Panc1 (cell line): ENCODE measurements around the gene CUX1. TPM values are rescaled to one million over a fixed set of nuclear protein-coding genes. Genes with fewer than 3 reads are reported as not detected.

Experiments used
- ATAC-seq: fragments of 200-7000 bp; cut with Tn5 transposase; 2 replicates; pipeline ENCODE4 v1.9.1; 2020; ENCODE audit warnings: mild to moderate bottlenecking, moderate library complexity
- BruUV-seq: library from RNA; stranded (reverse); fragments of 400-500 nt; replicated peaks from 2 replicates; lab custom pipeline; 2021; lab: Mats Ljungman, UMichigan
- CTCF ChIA-PET: fragments of 300-600 bp; sonication (Branson Sonifier 250); formaldehyde crosslinking; loops from one replicate; lab custom pipeline; 2022; ENCODE audit warnings: antibody characterized with exemption; lab: Charles Lee
- POLR2A ChIA-PET: fragments of 300-600 bp; sonication (Branson Sonifier 250); formaldehyde crosslinking; loops from one replicate; lab custom pipeline; 2022; ENCODE audit warnings: antibody characterized with exemption; lab: Charles Lee
- DNase-seq: peaks from one replicate; pipeline ENCODE4 v3.0.0-alpha.2; 2010; ENCODE audit warnings: low read depth, low spot score
- H3K27ac ChIP-seq: 2 replicates; pipeline ENCODE4 v1.5.1; 2011; ENCODE audit warnings: mild to moderate bottlenecking, low read length, inconsistent platforms
- H3K27me3 ChIP-seq: fragments of 200-500 bp; sonication (Bioruptor generic); 2 replicates; pipeline ENCODE4 v1.6.0; 2014; ENCODE audit warnings: low read length, inconsistent platforms; ENCODE audit not compliant: control insufficient read depth, insufficient read depth
- H3K36me3 ChIP-seq: fragments of 200-500 bp; sonication (Bioruptor generic); 2 replicates; pipeline ENCODE4 v1.5.1; 2014; ENCODE audit warnings: inconsistent platforms, mild to moderate bottlenecking, low read length, moderate library complexity; ENCODE audit not compliant: control insufficient read depth, insufficient read depth
- H3K4me1 ChIP-seq: 2 replicates; pipeline ENCODE4 v1.5.1; 2011; ENCODE audit warnings: inconsistent platforms, mild to moderate bottlenecking, low read length, moderate library complexity; ENCODE audit not compliant: control insufficient read depth, insufficient read depth
- H3K4me3 ChIP-seq, 2 experiments: 2 replicates each; pipeline ENCODE4 v1.5.1; 2011 to 2012; ENCODE audit warnings: low read depth in 2 of 2, low read length in 2 of 2, mild to moderate bottlenecking in 2 of 2, inconsistent platforms in 1 of 2, moderate library complexity in 1 of 2
- H3K9me3 ChIP-seq: fragments of 200-500 bp; sonication (Bioruptor generic); 2 replicates; pipeline ENCODE4 v1.5.1; 2014; ENCODE audit warnings: low read depth, mild to moderate bottlenecking, inconsistent platforms, low read length, moderate library complexity; ENCODE audit not compliant: control insufficient read depth, insufficient read depth
- POLR2AphosphoS5 ChIP-seq: IDR thresholded peaks from 2 replicates; pipeline ENCODE4 v1.6.1; 2012; ENCODE audit warnings: mild to moderate bottlenecking, low read depth, low read length, moderate library complexity
- SIN3A ChIP-seq: IDR thresholded peaks from 2 replicates; pipeline ENCODE4 v1.6.1; 2012; ENCODE audit warnings: low read depth, mild to moderate bottlenecking, low read length, moderate library complexity, borderline replicate concordance; ENCODE audit not compliant: insufficient read depth
- TCF7L2 ChIP-seq: IDR thresholded peaks from 2 replicates; pipeline ENCODE4 v1.6.1; 2011; ENCODE audit warnings: mild to moderate bottlenecking, low read depth, low read length, inconsistent platforms
- in situ Hi-C: cut with HindIII; loops from 2 replicates; pipeline ENCODE4 v1.10.0; 2016; ENCODE audit warnings: low sequenced_read_pairs, low pct_unique_long_range_greater_than_20kb
- intact Hi-C: fragments of 100-400 bp; cut with micrococcal nuclease; formaldehyde crosslinking; loops from one replicate; pipeline ENCODE4 v1.10.0; 2022; ENCODE audit not compliant: unreplicated experiment
- total RNA-seq: library from RNA; stranded (reverse); gene quantifications from one replicate; pipeline ENCODE4 v1.2.1, GENCODE V29; 2021; ENCODE audit not compliant: unreplicated experiment
- TF ChIP-seq, protein P1 (sequence below): fragments of 450-650 bp; IDR thresholded peaks from 2 replicates; pipeline ENCODE4 v1.5.1; 2017; ENCODE audit warnings: mild to moderate bottlenecking
- TF ChIP-seq, protein P2 (sequence below), 2 experiments: IDR thresholded peaks; 2 replicates each; pipeline ENCODE4 v1.6.1; 2011 to 2012; ENCODE audit warnings: low read depth in 2 of 2, control low read depth in 1 of 2, low read length in 1 of 2, mild to moderate bottlenecking in 1 of 2, moderate library complexity in 1 of 2; ENCODE audit not compliant: insufficient read depth in 1 of 2

CUX1 gene
- total RNA-seq, 1 experiment from 2014 or later: 50.9 TPM

DNA sequence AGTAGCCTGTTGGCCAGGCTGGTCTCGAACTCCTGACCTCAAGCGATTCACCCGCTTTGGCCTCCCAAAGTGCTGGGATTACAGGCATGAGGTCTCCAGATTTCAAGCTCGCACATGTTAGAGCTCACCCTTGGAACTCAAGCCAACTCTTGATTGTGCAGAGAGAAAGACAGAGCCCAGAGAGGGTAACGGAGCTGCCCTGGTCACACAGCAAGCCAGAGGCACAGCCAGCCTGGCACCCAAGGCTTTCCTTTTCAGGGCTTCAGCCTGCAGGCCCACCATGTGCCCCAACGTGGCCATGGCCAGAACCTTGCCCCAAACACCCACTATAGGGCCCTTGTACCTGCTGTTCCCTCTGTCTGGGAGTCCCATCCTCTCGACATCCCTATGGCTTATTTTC is 49.1 kb upstream of the CUX1 start:
- Histone ChIP-seq H3K9me3 (no peaks in the 10 kb centered on the region), H3K4me1 (no peaks in the 10 kb centered on the region), H3K27ac (no peak overlapping the region), H3K36me3 (no peaks in the 10 kb centered on the region), H3K27me3 (no peaks in the 10 kb centered on the region), H3K4me3 (no peak overlapping the region)
- no peak for DNase-seq
- in situ Hi-C loops (no loop called here), intact Hi-C loops (no loop called here)
- TF ChIP-seq, protein P1, sequence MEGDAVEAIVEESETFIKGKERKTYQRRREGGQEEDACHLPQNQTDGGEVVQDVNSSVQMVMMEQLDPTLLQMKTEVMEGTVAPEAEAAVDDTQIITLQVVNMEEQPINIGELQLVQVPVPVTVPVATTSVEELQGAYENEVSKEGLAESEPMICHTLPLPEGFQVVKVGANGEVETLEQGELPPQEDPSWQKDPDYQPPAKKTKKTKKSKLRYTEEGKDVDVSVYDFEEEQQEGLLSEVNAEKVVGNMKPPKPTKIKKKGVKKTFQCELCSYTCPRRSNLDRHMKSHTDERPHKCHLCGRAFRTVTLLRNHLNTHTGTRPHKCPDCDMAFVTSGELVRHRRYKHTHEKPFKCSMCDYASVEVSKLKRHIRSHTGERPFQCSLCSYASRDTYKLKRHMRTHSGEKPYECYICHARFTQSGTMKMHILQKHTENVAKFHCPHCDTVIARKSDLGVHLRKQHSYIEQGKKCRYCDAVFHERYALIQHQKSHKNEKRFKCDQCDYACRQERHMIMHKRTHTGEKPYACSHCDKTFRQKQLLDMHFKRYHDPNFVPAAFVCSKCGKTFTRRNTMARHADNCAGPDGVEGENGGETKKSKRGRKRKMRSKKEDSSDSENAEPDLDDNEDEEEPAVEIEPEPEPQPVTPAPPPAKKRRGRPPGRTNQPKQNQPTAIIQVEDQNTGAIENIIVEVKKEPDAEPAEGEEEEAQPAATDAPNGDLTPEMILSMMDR: no peak
- no peak for TF ChIP-seq SIN3A
- no peak for TF ChIP-seq TCF7L2
- no peak for TF ChIP-seq POLR2AphosphoS5
- TF ChIP-seq, protein P2, sequence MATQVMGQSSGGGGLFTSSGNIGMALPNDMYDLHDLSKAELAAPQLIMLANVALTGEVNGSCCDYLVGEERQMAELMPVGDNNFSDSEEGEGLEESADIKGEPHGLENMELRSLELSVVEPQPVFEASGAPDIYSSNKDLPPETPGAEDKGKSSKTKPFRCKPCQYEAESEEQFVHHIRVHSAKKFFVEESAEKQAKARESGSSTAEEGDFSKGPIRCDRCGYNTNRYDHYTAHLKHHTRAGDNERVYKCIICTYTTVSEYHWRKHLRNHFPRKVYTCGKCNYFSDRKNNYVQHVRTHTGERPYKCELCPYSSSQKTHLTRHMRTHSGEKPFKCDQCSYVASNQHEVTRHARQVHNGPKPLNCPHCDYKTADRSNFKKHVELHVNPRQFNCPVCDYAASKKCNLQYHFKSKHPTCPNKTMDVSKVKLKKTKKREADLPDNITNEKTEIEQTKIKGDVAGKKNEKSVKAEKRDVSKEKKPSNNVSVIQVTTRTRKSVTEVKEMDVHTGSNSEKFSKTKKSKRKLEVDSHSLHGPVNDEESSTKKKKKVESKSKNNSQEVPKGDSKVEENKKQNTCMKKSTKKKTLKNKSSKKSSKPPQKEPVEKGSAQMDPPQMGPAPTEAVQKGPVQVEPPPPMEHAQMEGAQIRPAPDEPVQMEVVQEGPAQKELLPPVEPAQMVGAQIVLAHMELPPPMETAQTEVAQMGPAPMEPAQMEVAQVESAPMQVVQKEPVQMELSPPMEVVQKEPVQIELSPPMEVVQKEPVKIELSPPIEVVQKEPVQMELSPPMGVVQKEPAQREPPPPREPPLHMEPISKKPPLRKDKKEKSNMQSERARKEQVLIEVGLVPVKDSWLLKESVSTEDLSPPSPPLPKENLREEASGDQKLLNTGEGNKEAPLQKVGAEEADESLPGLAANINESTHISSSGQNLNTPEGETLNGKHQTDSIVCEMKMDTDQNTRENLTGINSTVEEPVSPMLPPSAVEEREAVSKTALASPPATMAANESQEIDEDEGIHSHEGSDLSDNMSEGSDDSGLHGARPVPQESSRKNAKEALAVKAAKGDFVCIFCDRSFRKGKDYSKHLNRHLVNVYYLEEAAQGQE (IDR thresholded peaks at IDR 0.05; ENCODE audit: insufficient read depth in 1 of 2, low read depth in 2 of 2, low read length in 1 of 2): no peak
- ChIA-PET CTCF (no interaction called here), POLR2A (no interaction called here)
- ATAC-seq: no peak
- no TSS peak for BruUV-seq

GRCh38 chr7:101770466-101770865 is 47.0 kb upstream of the CUX1 start:
- TF ChIP-seq, protein P2 (IDR thresholded peaks at IDR 0.05; ENCODE audit: insufficient read depth in 1 of 2, low read depth in 2 of 2, low read length in 1 of 2): no peak
- TF ChIP-seq, protein P1: no peak
- TF ChIP-seq POLR2AphosphoS5 (no peak), TCF7L2 (no peak), SIN3A (no peak)
- DNase-seq (no peak), ATAC-seq (no peak)
- intact Hi-C loops: no loop called here
- Histone ChIP-seq H3K27ac (no peak overlapping the region), H3K4me3 (no peak overlapping the region), H3K36me3 (no peaks in the 10 kb centered on the region), H3K4me1 (no peaks in the 10 kb centered on the region), H3K9me3 (no peaks in the 10 kb centered on the region), H3K27me3 (no peaks in the 10 kb centered on the region)
- ChIA-PET CTCF (no interaction called here), POLR2A (interaction anchor here (0.7 kb wide), 1 partner anchor 218 kb away, joined by 11 read pairs; no protein-coding TSS in a partner anchor)
- in situ Hi-C loops: no loop called here
- BruUV-seq: no TSS peak
